HG02623 (cell line): ENCODE results near the gene SCAPER.
"Not testable (repeated sequence)": the region's sequence is repeated elsewhere in the genome, so short reads cannot be mapped to it uniquely, and the experiment has no call there.

ENCODE experiments used
- ATAC-seq: cut with Tn5 transposase; IDR thresholded peaks from one replicate; pipeline ENCODE4 v1.9.1; 2021; ENCODE audit warnings: moderate library complexity; ENCODE audit not compliant: unreplicated experiment

SCAPER gene

DNA sequence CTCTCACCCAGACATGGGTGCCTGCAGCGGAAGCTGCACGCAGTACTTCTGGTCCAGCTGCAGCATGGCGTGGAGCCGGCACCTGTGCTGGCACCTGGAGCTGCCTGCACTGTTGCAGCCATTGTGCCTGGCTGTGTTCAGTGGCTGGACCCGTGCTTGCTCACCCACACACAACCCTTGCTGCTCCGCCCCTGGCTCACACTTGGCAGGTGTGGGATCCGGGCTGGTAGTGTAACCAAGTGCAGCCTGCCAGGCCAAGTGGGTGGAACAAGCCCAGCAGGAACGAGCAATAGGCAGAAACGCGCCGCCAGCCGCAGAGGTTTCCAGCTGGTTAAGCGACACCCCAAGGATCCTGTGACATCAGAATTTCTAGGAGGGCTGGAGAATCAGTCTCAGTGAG is 11.2 kb upstream of the SCAPER start:
- no peak for ATAC-seq

- no peak for ATAC-seq
These were observed 8.6 kb upstream of the SCAPER start for GRCh38 chr15:76913737-76914136.

GRCh38 chr15:76912430-76912829 is 7.3 kb upstream of the SCAPER start:
- ATAC-seq, result no peak

DNA sequence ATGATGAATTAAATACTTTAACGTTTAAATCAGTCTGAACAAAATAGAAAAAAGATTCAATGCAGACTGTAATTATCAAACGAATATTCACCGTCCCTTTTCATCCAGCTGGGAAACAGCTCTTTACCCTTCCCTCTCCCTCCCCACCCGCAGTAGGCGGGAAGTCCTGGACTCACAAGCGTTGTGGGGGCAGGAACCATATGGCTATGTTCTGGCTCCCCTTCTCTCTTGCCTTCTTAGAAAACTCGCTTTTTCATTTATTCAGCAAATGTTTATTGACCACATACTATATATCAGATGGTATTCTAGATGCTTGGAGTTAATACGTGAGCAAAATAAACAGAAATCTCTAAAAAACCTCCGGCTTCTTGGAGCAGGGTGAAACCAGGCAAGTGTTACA is 715 bp upstream of the SCAPER start:
- no peak for ATAC-seq

- no peak for ATAC-seq
These were observed 603 bp downstream of the SCAPER start for GRCh38 chr15:76904461-76905012.

GRCh38 chr15:76903251-76903681 is 1.9 kb downstream of the SCAPER start:
- no peak for ATAC-seq

- no peak for ATAC-seq
These were observed 3.2 kb downstream of the SCAPER start for GRCh38 chr15:76901965-76902364.

DNA sequence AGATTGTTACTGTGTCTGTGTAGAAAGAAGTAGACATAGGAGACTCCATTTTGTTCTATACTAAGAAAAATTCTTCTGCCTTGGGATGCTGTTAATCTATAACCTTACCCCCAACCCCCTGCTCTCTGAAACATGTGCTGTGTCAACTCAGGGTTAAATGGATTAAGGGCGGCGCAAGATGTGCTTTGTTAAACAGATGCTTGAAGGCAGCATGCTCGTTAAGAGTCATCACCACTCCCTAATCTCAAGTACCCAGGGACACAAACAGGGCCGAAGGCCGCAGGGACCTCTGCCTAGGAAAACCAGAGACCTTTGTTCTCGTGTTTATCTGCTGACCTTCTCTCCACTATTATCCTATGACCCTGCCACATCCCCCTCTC is 5.2 kb downstream of the SCAPER start:
- ATAC-seq, result not testable (repeated sequence)

GRCh38 chr15:76899176-76899930 is 5.8 kb downstream of the SCAPER start:
- ATAC-seq, result not testable (repeated sequence)

GRCh38 chr15:76898102-76898501 is 7.0 kb downstream of the SCAPER start:
- ATAC-seq, result no peak

- no peak for ATAC-seq
These were observed 11.0 kb downstream of the SCAPER start for GRCh38 chr15:76894174-76894573.

- ATAC-seq, result not testable (repeated sequence)
These were observed 12.3 kb downstream of the SCAPER start for GRCh38 chr15:76892836-76893235.

DNA sequence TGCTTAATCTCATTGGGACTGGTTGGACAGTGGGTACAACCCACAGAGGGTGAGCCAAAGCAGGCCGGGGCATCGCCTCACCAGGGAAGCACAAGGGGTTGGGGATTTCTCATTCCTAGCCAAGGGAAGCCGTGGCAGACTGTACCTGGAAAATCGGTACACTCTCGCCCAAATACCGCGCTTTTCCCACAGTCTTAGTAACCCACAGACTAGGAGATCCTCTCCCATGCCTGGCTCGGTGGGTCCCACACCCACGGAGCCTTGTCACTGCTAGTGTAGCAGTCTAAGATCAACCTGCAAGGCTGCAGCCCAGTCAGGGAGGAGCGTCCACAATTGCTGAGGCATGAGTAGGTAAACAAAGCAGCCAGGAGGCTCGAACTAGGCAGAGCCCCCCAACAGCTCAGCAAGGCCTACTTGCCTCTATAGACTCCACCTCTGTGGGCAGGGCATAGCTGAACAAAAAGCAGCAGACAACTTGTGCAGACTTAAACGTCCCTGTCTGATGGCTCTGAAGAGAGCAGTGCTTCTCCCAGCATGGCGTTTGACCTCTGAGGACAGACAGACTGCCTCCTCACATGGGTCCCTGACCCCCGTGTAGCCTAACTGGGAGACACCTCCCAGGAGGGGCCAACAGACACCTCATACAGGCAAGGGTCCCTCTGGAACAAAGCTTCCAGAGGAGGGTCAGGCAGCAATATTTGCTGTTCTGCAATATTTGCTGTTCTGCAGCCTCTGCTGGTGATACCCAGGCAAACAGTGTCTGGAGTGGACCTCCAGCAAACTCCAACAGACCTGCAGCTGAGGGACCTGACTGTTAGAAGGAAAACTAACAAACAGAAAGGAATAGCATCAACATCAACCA is 17.6 kb downstream of the SCAPER start:
- not testable (repeated sequence) for ATAC-seq

- no peak for ATAC-seq
These were observed 19.9 kb downstream of the SCAPER start for GRCh38 chr15:76885212-76885611.

DNA sequence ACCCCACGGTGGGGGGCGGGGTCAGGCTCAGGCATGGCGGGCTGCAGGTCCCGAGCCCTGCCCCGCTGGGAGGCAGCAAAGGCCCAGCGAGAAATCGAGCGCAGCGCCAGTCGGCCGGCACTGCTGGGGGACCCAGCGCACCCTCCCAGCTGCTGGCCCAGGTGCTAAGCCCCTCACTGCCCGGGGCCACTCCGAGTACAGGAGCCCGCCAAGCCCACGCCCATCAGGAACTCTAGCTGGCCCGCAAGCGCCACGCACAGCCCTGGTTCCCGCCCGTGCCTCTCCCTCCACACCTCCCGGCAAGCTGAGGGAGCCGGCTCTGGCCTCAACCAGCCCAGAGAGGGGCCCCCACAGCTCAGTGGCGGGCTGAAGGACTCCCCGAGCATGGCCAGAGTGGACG is 29.2 kb downstream of the SCAPER start:
- ATAC-seq, result no peak

DNA sequence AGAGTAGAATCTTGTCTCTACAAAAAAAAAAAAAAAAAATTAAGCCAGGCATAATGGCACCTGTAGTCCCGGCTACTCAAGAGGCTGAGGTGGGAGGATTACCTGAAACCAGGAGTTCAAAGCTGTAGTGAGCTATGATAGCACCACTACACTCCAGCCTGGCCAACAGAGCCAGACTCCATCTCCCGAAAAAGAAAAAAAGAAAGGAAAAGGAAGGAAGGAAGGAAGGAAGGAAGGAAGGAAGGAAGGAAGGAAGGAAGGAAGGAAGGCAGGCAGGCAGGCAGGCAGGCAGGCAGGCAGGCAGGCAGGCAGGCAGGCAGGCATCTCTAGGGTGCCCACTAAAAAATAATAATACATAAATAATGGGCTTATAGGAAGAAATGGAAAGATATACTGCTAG is 32.1 kb downstream of the SCAPER start:
- not testable (repeated sequence) for ATAC-seq

DNA sequence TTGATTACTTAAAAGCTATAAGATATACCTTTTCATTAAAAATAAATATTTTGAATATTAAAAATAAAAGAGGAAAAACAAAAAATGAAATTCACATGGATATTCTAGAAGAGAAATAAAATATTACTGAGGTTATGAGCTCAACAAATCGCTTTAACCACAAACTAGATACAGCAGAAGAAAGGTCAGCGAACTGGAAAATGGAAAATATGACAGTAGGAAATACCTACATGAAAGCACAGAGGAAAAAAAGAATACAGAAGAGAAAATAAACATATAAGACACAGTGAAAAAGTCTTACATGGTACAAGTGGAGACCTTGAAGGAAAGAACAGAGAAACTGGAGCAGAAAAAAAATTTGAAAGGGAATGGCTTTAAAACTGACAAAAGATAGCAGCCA is 33.2 kb downstream of the SCAPER start:
- no peak for ATAC-seq

GRCh38 chr15:76868740-76869139 is 36.4 kb downstream of the SCAPER start:
- ATAC-seq, result no peak

DNA sequence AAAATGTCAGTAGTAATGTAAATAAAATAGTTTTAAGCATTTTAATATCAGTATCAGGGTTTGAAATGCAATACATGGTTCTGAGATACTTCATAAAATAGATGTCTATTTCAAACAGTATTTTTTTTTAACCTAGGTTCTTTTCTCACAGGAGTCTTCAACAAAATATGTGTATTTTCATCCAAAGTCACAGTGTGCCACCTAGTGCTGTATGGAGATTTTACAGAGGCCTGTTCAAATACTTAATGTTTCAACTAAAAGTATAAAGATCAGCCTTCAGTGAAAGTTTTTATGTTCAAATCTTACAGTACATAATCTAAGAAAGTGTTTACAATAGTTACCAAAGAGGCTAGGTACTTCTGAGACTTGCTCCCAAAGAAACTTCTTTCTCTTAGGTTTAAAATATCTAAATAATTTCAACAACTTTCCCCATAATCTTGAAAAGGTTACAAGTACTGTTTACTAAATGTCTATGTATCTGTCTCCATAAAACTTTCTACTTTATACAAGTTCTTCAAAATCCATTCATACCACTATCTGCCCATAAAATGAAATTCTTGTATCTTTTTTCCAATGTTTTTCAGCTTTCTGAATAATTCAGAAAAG is 38.3 kb downstream of the SCAPER start:
- ATAC-seq, result no peak

GRCh38 chr15:76866008-76866407 is 39.1 kb downstream of the SCAPER start:
- no peak for ATAC-seq

DNA sequence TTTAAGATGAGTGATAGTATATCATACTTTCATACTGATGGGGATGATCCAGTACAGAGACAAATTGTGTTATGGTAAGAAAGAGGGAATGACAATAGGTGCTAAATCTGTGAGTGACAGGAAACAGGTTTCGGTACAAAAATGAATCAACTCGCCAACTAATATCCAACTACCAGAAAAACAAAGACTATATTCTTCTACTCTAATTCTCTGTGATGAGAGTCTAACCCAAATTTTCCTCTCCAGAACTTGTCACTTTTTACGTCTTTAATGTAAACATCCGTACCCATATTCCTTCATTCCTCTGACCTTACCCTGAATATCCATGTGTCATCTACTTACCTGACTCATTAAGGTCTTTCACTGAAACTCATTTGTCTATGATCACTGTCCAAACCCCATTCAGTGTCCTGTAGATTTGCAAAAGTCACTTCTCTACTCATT is 39.6 kb downstream of the SCAPER start:
- ATAC-seq, result no peak
